A673 (cell line): ENCODE results near the gene PRPF38B.

Experiments
- EZH2 ChIP-seq: fragments of 200-600 bp; sonication (generic); IDR thresholded peaks from 2 replicates; pipeline ENCODE4 v1.6.1; 2017; ENCODE audit warnings: borderline replicate concordance, low read depth, mild to moderate bottlenecking, mixed read lengths, antibody characterized with exemption, low read length; ENCODE audit not compliant: poor library complexity, severe bottlenecking
- TF ChIP-seq, protein P1 (sequence below): fragments of 300-800, 200-600 bp; sonication (generic); conservative IDR thresholded peaks from 2 replicates; pipeline ENCODE4 v1.5.1; 2017; ENCODE audit warnings: low read depth, mild to moderate bottlenecking, antibody characterized with exemption, low read length, moderate library complexity, mixed read lengths

DNA sequence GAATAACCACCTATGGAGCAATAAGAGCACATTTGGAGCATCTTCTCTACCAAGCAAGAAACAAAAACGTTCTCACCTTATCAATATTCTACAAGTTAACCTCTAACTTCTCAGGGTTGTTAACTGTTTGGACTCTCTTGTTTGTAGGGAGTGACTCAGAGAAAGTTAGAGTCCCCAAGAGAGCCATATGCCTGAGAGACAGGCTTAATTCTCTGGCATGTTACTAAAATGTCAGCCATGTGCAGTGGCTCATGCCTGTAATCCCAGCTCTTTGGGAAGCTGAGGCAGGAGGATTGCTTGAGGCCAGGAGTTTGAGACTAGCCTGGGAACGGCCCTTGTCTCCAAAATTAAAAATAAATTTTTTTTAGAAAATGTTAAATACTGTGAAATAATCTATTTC, 27.0 kb upstream of the PRPF38B start:
- TF ChIP-seq, protein P1, sequence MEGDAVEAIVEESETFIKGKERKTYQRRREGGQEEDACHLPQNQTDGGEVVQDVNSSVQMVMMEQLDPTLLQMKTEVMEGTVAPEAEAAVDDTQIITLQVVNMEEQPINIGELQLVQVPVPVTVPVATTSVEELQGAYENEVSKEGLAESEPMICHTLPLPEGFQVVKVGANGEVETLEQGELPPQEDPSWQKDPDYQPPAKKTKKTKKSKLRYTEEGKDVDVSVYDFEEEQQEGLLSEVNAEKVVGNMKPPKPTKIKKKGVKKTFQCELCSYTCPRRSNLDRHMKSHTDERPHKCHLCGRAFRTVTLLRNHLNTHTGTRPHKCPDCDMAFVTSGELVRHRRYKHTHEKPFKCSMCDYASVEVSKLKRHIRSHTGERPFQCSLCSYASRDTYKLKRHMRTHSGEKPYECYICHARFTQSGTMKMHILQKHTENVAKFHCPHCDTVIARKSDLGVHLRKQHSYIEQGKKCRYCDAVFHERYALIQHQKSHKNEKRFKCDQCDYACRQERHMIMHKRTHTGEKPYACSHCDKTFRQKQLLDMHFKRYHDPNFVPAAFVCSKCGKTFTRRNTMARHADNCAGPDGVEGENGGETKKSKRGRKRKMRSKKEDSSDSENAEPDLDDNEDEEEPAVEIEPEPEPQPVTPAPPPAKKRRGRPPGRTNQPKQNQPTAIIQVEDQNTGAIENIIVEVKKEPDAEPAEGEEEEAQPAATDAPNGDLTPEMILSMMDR, result no peak
- no peak for TF ChIP-seq EZH2
